HEK293 (cell line): ENCODE data around the gene EYS.

ENCODE experiments used
- CTCF ChIP-seq: fragments of 450-650 bp; formaldehyde crosslinking; IDR thresholded peaks from 2 replicates; pipeline ENCODE4 v1.5.1; 2016; ENCODE audit warnings: missing biosample characterization, missing genetic modification characterization
- PBX3 ChIP-seq: sonication (generic); formaldehyde crosslinking; IDR thresholded peaks from 2 replicates; pipeline ENCODE4 v1.8.1; 2022; ENCODE audit warnings: mild to moderate bottlenecking, moderate library complexity, missing genetic modification reagents
- ZNF24 ChIP-seq: fragments of 450-650 bp; formaldehyde crosslinking; IDR thresholded peaks from 2 replicates; pipeline ENCODE4 v1.5.1; 2016; ENCODE audit warnings: missing biosample characterization, missing genetic modification characterization

- TF ChIP-seq CTCF (tag by site-specific recombination) (no peak), PBX3 (CRISPR knock-in tag) (no peak), ZNF24 (no peak)
These were observed 1443.2 kb downstream of the EYS start for GRCh38 chr6:64263778-64264177.
